K562 (cell line): ENCODE results near the gene UBA1. TPM values are rescaled to one million over a fixed set of nuclear protein-coding genes. Genes with fewer than 3 reads are reported as not detected.

Experiments
- BCOR ChIP-seq: fragments of 450-650 bp; IDR thresholded peaks from 2 replicates; pipeline ENCODE4 v1.6.1; 2016
- CAMTA2 ChIP-seq: fragments of 250-450 bp; sonication (Bioruptor Pico); conservative IDR thresholded peaks from 2 replicates; pipeline ENCODE4 v1.5.1; 2022
- CHD1 ChIP-seq: fragments of 200-600 bp; sonication (generic); IDR thresholded peaks from one replicate; pipeline ENCODE4 v1.6.1; 2012; ENCODE audit warnings: mild to moderate bottlenecking, moderate library complexity, low read length, inconsistent platforms
- GABPB2 ChIP-seq: fragments of 250-450 bp; sonication (Bioruptor Pico); conservative IDR thresholded peaks from 2 replicates; pipeline ENCODE4 v1.5.1; 2021; ENCODE audit warnings: mild to moderate bottlenecking
- MCM5 ChIP-seq: fragments of 450-650 bp; IDR thresholded peaks from 2 replicates; pipeline ENCODE4 v1.6.1; 2016; ENCODE audit warnings: low read depth
- MXI1 ChIP-seq: IDR thresholded peaks from 2 replicates; pipeline ENCODE4 v1.6.1; 2011; ENCODE audit warnings: low read depth, mild to moderate bottlenecking, improper control_type of control experiment, low read length
- RFX1 ChIP-seq: fragments of 450-650 bp; IDR thresholded peaks from 2 replicates; pipeline ENCODE4 v1.6.1; 2016; ENCODE audit warnings: mild to moderate bottlenecking, moderate library complexity
- SMAD1 ChIP-seq: fragments of 150-350 bp; IDR thresholded peaks from 2 replicates; pipeline ENCODE4 v1.6.1; 2014; ENCODE audit warnings: low read length, low read depth; ENCODE audit not compliant: partially characterized antibody
- SMARCA5 ChIP-seq: fragments of 450-650 bp; IDR thresholded peaks from 2 replicates; pipeline ENCODE4 v1.6.1; 2016
- ZNF609 ChIP-seq: sonication (generic); formaldehyde crosslinking; IDR thresholded peaks from 2 replicates; pipeline ENCODE4 v1.8.1; 2023; ENCODE audit warnings: missing genetic modification reagents, mild to moderate bottlenecking, borderline replicate concordance
- ZSCAN29 ChIP-seq: fragments of 450-650 bp; IDR thresholded peaks from 2 replicates; pipeline ENCODE4 v1.6.1; 2017
- polyA plus RNA-seq, 8 experiments: library from polyadenylated mRNA; depleted of rRNA in 4 of 8; stranded (reverse) in 5 of 8; unstranded in 3 of 8; fragments of >200 nt; fragmentation: Nextera tagmentation in 2 of 8; fragmentation: Illumina TruSeq in 1 of 8; extraction: Ambion mirVana in 2 of 8; extraction: Trizol in 1 of 8; gene quantifications; 2 replicates each; pipeline versions ENCODE4 v1.2.1 to v1.2.3, GENCODE V29; 2011 to 2014; ENCODE audit warnings: inconsistent platforms in 1 of 8, missing spikeins in 1 of 8
- total RNA-seq, 7 experiments: library from RNA; depleted of rRNA in 6 of 7; stranded (reverse); fragments of >200 nt in 6 of 7; fragmentation: Illumina TruSeq in 2 of 7; extraction: Trizol in 2 of 7; gene quantifications; 2 replicates each; pipeline versions ENCODE4 v1.2.1 to v1.2.3, GENCODE V29; 2011 to 2021; ENCODE audit warnings: low replicate concordance in 1 of 7
- TF ChIP-seq, protein P1 (sequence below): fragments of 200-600 bp; sonication (generic); IDR thresholded peaks from one replicate; pipeline ENCODE4 v1.6.1; 2012; ENCODE audit warnings: mild to moderate bottlenecking, low read depth, low read length, inconsistent platforms

UBA1 gene
- total and polyA plus RNA-seq, 9 of the 15 experiments (the other 6 are each of a cell fraction or from before 2014, with no cell fraction given): 32.0 to 174 (median 93.6) TPM

DNA sequence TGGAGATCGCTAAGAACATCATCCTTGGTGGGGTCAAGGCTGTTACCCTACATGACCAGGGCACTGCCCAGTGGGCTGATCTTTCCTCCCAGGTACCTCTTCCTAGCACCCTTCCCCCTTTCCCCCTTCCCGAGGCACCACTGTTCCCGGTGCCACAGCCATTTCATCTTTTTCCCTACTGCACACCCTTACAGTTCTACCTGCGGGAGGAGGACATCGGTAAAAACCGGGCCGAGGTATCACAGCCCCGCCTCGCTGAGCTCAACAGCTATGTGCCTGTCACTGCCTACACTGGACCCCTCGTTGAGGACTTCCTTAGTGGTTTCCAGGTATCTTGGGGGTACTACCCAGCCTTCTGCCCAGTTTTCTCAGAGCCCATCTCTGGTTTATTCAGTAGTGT, 5.7 kb downstream of the UBA1 start (continued):
- TF ChIP-seq, protein P1, sequence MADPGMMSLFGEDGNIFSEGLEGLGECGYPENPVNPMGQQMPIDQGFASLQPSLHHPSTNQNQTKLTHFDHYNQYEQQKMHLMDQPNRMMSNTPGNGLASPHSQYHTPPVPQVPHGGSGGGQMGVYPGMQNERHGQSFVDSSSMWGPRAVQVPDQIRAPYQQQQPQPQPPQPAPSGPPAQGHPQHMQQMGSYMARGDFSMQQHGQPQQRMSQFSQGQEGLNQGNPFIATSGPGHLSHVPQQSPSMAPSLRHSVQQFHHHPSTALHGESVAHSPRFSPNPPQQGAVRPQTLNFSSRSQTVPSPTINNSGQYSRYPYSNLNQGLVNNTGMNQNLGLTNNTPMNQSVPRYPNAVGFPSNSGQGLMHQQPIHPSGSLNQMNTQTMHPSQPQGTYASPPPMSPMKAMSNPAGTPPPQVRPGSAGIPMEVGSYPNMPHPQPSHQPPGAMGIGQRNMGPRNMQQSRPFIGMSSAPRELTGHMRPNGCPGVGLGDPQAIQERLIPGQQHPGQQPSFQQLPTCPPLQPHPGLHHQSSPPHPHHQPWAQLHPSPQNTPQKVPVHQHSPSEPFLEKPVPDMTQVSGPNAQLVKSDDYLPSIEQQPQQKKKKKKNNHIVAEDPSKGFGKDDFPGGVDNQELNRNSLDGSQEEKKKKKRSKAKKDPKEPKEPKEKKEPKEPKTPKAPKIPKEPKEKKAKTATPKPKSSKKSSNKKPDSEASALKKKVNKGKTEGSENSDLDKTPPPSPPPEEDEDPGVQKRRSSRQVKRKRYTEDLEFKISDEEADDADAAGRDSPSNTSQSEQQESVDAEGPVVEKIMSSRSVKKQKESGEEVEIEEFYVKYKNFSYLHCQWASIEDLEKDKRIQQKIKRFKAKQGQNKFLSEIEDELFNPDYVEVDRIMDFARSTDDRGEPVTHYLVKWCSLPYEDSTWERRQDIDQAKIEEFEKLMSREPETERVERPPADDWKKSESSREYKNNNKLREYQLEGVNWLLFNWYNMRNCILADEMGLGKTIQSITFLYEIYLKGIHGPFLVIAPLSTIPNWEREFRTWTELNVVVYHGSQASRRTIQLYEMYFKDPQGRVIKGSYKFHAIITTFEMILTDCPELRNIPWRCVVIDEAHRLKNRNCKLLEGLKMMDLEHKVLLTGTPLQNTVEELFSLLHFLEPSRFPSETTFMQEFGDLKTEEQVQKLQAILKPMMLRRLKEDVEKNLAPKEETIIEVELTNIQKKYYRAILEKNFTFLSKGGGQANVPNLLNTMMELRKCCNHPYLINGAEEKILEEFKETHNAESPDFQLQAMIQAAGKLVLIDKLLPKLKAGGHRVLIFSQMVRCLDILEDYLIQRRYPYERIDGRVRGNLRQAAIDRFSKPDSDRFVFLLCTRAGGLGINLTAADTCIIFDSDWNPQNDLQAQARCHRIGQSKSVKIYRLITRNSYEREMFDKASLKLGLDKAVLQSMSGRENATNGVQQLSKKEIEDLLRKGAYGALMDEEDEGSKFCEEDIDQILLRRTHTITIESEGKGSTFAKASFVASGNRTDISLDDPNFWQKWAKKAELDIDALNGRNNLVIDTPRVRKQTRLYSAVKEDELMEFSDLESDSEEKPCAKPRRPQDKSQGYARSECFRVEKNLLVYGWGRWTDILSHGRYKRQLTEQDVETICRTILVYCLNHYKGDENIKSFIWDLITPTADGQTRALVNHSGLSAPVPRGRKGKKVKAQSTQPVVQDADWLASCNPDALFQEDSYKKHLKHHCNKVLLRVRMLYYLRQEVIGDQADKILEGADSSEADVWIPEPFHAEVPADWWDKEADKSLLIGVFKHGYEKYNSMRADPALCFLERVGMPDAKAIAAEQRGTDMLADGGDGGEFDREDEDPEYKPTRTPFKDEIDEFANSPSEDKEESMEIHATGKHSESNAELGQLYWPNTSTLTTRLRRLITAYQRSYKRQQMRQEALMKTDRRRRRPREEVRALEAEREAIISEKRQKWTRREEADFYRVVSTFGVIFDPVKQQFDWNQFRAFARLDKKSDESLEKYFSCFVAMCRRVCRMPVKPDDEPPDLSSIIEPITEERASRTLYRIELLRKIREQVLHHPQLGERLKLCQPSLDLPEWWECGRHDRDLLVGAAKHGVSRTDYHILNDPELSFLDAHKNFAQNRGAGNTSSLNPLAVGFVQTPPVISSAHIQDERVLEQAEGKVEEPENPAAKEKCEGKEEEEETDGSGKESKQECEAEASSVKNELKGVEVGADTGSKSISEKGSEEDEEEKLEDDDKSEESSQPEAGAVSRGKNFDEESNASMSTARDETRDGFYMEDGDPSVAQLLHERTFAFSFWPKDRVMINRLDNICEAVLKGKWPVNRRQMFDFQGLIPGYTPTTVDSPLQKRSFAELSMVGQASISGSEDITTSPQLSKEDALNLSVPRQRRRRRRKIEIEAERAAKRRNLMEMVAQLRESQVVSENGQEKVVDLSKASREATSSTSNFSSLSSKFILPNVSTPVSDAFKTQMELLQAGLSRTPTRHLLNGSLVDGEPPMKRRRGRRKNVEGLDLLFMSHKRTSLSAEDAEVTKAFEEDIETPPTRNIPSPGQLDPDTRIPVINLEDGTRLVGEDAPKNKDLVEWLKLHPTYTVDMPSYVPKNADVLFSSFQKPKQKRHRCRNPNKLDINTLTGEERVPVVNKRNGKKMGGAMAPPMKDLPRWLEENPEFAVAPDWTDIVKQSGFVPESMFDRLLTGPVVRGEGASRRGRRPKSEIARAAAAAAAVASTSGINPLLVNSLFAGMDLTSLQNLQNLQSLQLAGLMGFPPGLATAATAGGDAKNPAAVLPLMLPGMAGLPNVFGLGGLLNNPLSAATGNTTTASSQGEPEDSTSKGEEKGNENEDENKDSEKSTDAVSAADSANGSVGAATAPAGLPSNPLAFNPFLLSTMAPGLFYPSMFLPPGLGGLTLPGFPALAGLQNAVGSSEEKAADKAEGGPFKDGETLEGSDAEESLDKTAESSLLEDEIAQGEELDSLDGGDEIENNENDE: no peak
- TF ChIP-seq CHD1 (no peak), ZSCAN29 (no peak), GABPB2 (CRISPR knock-in tag) (no peak), ZNF609 (no peak), RFX1 (no peak), MCM5 (no peak), BCOR (no peak), MXI1 (no peak), SMARCA5 (no peak), SMAD1 (no peak), CAMTA2 (no peak)
